PC-9 (cell line): ENCODE measurements around the gene TSPEAR.

Experiments used
- CTCF ChIP-seq: fragments of 200-600 bp; sonication (generic); conservative IDR thresholded peaks from 2 replicates; pipeline ENCODE4 v1.6.1; 2017; ENCODE audit warnings: mixed run types, antibody characterized with exemption, mild to moderate bottlenecking, moderate library complexity
- EZH2 ChIP-seq: fragments of 200-600 bp; sonication (generic); IDR thresholded peaks from 2 replicates; pipeline ENCODE4 v1.8.0; 2017; ENCODE audit warnings: antibody characterized with exemption, low read depth

GRCh38 chr21:44489962-44490361, 221.4 kb downstream of the TSPEAR start:
- TF ChIP-seq CTCF (no peak; the same call in 1 of the 2 replicates), EZH2 (no peak)
